Spleen (tissue), 11 donors: ENCODE results near the gene POLA1. TPM values are rescaled to one million over a fixed set of nuclear protein-coding genes. Genes with fewer than 3 reads are reported as not detected.

Source experiments
- DNase-seq: peaks from one replicate; pipeline ENCODE4 v3.0.0-alpha.2; 2020
- H3K27ac ChIP-seq, 8 donors: fragments of 200-600 bp; sonication (generic) in 7 of 8; 1 replicate in 4 of 8; 2 replicates in 4 of 8; pipeline versions ENCODE4 v1.5.0 to v1.8.0; 2016 to 2021; ENCODE audit warnings: inconsistent platforms in 4 of 8, mild to moderate bottlenecking in 4 of 8, moderate library complexity in 1 of 8
- H3K27me3 ChIP-seq, 7 donors: fragments of 200-600 bp; sonication (generic) in 6 of 7; replicated peaks in 1 of 7; 1 replicate in 4 of 7; 2 replicates in 3 of 7; pipeline versions ENCODE4 v1.5.0 to v1.8.0; 2016 to 2021; ENCODE audit warnings: inconsistent platforms in 3 of 7, mild to moderate bottlenecking in 1 of 7
- H3K36me3 ChIP-seq, 6 donors: fragments of 200-600 bp; sonication (generic) in 5 of 6; 1 replicate in 4 of 6; 2 replicates in 2 of 6; pipeline versions ENCODE4 v1.5.0 to v1.8.0; 2016 to 2021; ENCODE audit warnings: inconsistent platforms in 2 of 6
- H3K4me1 ChIP-seq, 6 donors: fragments of 200-600 bp; sonication (generic) in 5 of 6; 1 replicate in 3 of 6; 2 replicates in 3 of 6; pipeline versions ENCODE4 v1.5.0 to v1.8.0; 2016 to 2021; ENCODE audit warnings: inconsistent platforms in 3 of 6
- H3K4me3 ChIP-seq, 8 donors: fragments of 200-600 bp; sonication (generic) in 7 of 8; 1 replicate in 4 of 8; 2 replicates in 4 of 8; pipeline versions ENCODE4 v1.5.0 to v1.8.0; 2016 to 2021; ENCODE audit warnings: inconsistent platforms in 4 of 8, mild to moderate bottlenecking in 4 of 8, moderate library complexity in 2 of 8
- H3K9me3 ChIP-seq, 8 donors: fragments of 200-600 bp; sonication (generic) in 7 of 8; 1 replicate in 4 of 8; 2 replicates in 4 of 8; pipeline versions ENCODE4 v1.5.0 to v1.8.0; 2016 to 2021; ENCODE audit warnings: inconsistent platforms in 4 of 8
- POLR2A ChIP-seq, 3 donors: fragments of 450-650 bp; IDR thresholded peaks; one replicate each; pipeline ENCODE4 v1.5.1; 2017; ENCODE audit warnings: antibody characterized with exemption in 3 of 3, mild to moderate bottlenecking in 1 of 3
- POLR2AphosphoS5 ChIP-seq, 3 donors: sonication (generic); formaldehyde crosslinking; IDR thresholded peaks; one replicate each; pipeline ENCODE4 v1.5.1; 2017; ENCODE audit warnings: antibody characterized with exemption in 3 of 3
- WGBS, 5 donors: extraction: QIAGEN DNeasy Blood & Tissue Kit in 3 of 5; methylation state at CpG; one replicate each; pipeline versions ENCODE4 v1.1.5 to v1.1.7; 2013 to 2018; 5-methylcytosine and 5-hydroxymethylcytosine counted together
- intact Hi-C: fragments of 100-400 bp; cut with DNase I; formaldehyde crosslinking; loops from one replicate; pipeline ENCODE4 v1.15.0; 2023; ENCODE audit warnings: low total_unique reads
- polyA plus RNA-seq, 3 donors: library from polyadenylated mRNA; stranded (reverse); fragments of 200-250 nt; gene quantifications; one replicate each; pipeline ENCODE4 v1.2.1, GENCODE V29; 2013
- total RNA-seq, 7 donors: library from RNA; depleted of rRNA in 3 of 7; stranded (reverse); fragments of >200 nt in 3 of 7; fragmentation: NEBNext Ultra II Directional in 4 of 7; extraction: Animal tissue kit (Norgen Biotek cat#: 25700) in 4 of 7; gene quantifications; one replicate each; pipeline versions ENCODE4 v1.1.0 to v1.2.1, GENCODE V29; 2016 to 2021
- TF ChIP-seq, protein P1 (sequence below), 11 experiments: fragments of 200-600 bp in 7 of 11; fragments of 450-650 bp in 4 of 11; sonication (generic) in 4 of 11; IDR thresholded peaks in 8 of 11; conservative IDR thresholded peaks in 3 of 11; 1 replicate in 7 of 11; 2 replicates in 4 of 11; pipeline versions ENCODE4 v1.4.0 to v1.8.0; 2016 to 2021; ENCODE audit warnings: antibody characterized with exemption in 11 of 11, inconsistent platforms in 4 of 11, mild to moderate bottlenecking in 1 of 11
- donor health status: healthy with polysubstance abuse.
- donor health status: DM: no; HTN: no; CAD: no; lungs with moderate emphysema.
- donor health status: DM: no; HTN: no; CAD: no.
- donor health status: Bipolar disorder and iron deficiency.
- donor health status: healthy.
- donor health status: DM: no; HTN: no; CAD: no.
- donor health status: DM: yes; HTN: yes; CAD: no.

Gene POLA1
- total and polyA plus RNA-seq, 10 donors = 2.1 to 15.4 (median 10.6) TPM

DNA sequence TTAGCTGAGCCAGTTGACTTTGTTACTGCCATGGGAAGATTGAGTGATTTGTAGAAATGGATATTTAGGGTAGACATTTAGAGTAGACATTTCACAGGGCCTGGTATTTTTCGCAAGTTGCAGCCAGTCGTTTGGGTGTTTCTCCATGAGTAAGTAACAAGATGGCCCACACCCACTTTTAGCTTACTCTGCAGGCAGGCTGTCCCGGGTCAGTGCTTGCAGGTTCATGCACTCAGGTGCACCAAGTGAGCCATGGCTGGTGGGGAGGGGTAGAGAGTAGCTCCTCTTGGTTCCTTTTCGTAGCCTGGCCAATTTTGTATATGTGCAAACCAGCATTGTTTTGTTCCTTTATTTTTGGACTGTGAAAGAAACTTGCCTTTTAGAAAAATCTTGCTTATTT is 145.6 kb downstream of the POLA1 start:
- TF ChIP-seq POLR2A (IDR thresholded peaks at IDR 0.05) (no peak), POLR2AphosphoS5 (IDR thresholded peaks at IDR 0.05) (no peak)
- TF ChIP-seq, protein P1, sequence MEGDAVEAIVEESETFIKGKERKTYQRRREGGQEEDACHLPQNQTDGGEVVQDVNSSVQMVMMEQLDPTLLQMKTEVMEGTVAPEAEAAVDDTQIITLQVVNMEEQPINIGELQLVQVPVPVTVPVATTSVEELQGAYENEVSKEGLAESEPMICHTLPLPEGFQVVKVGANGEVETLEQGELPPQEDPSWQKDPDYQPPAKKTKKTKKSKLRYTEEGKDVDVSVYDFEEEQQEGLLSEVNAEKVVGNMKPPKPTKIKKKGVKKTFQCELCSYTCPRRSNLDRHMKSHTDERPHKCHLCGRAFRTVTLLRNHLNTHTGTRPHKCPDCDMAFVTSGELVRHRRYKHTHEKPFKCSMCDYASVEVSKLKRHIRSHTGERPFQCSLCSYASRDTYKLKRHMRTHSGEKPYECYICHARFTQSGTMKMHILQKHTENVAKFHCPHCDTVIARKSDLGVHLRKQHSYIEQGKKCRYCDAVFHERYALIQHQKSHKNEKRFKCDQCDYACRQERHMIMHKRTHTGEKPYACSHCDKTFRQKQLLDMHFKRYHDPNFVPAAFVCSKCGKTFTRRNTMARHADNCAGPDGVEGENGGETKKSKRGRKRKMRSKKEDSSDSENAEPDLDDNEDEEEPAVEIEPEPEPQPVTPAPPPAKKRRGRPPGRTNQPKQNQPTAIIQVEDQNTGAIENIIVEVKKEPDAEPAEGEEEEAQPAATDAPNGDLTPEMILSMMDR (IDR thresholded peaks at IDR 0.05 in 8 of 11, conservative IDR thresholded peaks at IDR 0.05 in 3 of 11) = no peak
- no peaks in the 10 kb centered on the region for H3K27me3 ChIP-seq
- DNase-seq = no peak
- no peak overlapping the region for H3K27ac ChIP-seq
- no peaks in the 10 kb centered on the region for H3K36me3 ChIP-seq
- H3K4me1 ChIP-seq = no peaks in the 10 kb centered on the region
- intact Hi-C loops = no loop called here
- WGBS, 5 donors = 65 to 85% (median 79%) methylated on average over 4 of the region's 4 CpGs
- H3K9me3 ChIP-seq = no peaks in the 10 kb centered on the region
- H3K4me3 ChIP-seq = no peak overlapping the region

DNA sequence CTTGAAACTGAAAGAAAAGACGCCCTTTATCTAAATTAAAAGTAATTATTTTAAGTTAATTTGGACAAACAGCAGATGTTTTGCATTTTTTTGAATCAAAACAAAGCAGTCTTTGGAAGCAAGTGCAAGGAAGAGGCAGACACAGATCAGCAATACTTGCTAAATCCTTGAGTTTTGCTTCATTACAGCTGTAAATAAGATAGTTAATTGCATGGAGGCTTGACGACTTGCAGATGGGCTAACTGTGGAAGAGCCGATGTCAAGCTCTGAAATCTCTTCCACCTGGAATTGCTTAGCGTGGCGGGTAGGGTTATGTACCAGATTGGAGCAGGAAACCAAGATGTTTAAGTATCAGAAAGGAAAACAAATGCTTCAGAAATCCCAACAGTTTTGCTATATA is 148.8 kb downstream of the POLA1 start:
- no peaks in the 10 kb centered on the region for H3K4me1 ChIP-seq
- H3K4me3 ChIP-seq = no peak overlapping the region
- H3K27me3 ChIP-seq = no peaks in the 10 kb centered on the region
- no peaks in the 10 kb centered on the region for H3K36me3 ChIP-seq
- 47 to 85% (median 76%) methylated on average over 5 of the region's 5 CpGs for WGBS, 5 donors
- no peak for DNase-seq
- H3K9me3 ChIP-seq = no peaks in the 10 kb centered on the region
- intact Hi-C loops = loop anchor here (10.0 kb wide), 1 partner anchor 302 kb away; no protein-coding TSS in a partner anchor
- H3K27ac ChIP-seq = no peak overlapping the region
- TF ChIP-seq POLR2A (IDR thresholded peaks at IDR 0.05) (no peak), POLR2AphosphoS5 (IDR thresholded peaks at IDR 0.05) (no peak)
- TF ChIP-seq, protein P1 (IDR thresholded peaks at IDR 0.05 in 8 of 11, conservative IDR thresholded peaks at IDR 0.05 in 3 of 11) = no peak

DNA sequence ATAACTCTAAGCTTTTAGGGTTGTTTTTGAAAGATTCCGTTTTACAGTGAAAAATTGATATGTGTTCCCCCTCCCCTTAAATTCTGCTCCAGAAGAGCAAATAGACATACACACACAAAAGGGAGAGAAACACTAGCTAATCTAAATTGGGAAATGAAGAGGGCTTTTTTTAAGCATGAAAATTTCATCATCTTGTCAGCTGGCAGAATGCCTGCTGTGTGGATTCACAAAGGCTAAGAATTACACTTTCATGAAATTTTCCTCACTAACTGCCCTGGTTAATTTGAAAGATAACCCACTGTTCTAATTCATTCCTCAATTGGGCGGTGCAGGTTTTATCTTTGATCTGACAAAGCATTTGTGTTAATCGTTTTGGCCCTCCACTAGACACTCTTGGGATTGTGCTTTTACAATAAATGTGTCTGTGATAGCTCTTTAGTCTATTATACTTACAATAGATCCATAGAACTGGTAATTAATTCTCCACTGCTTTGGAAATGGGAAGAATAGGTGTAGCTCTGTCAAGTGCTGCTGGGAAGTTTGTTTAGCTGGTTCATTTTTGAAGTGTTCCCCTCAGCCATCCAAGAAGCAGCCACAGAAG is 152.9 kb downstream of the POLA1 start:
- H3K27ac ChIP-seq = no peak overlapping the region
- DNase-seq = no peak
- H3K27me3 ChIP-seq = no peaks in the 10 kb centered on the region
- intact Hi-C loops = loop anchor here (10.0 kb wide), 1 partner anchor 298 kb away; no protein-coding TSS in a partner anchor
- no peak overlapping the region for H3K4me3 ChIP-seq
- peaks cover 0 to 6% (median 0%) of the 10 kb centered on the region in 6 donors for H3K36me3 ChIP-seq
- H3K9me3 ChIP-seq = no peaks in the 10 kb centered on the region
- WGBS, 5 donors = 43 to 91% (median 88%) methylated on average over 3 of the region's 3 CpGs
- TF ChIP-seq POLR2AphosphoS5 (IDR thresholded peaks at IDR 0.05) (no peak), POLR2A (IDR thresholded peaks at IDR 0.05) (no peak)
- TF ChIP-seq, protein P1 (IDR thresholded peaks at IDR 0.05 in 8 of 11, conservative IDR thresholded peaks at IDR 0.05 in 3 of 11) = no peak
- H3K4me1 ChIP-seq = no peaks in the 10 kb centered on the region

DNA sequence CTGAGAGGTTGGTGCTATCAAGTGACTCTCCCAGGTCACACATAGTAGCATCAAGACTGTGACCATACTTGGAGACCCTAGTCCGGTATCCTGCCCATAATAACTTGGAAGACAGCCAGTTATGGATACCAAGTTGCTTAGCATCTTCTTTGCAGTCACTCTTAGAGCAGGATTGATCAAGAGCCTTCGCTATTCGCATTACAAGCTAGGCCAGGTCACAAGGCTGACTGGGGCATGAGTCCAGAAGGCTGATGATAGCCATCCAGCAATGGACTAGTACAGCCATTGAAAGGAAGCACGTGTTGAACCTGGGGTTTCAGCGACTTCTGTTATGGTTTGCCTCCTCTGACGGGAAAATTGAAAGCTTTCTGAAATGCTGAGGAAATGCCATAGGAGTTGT is 157.6 kb downstream of the POLA1 start:
- TF ChIP-seq, protein P1 (IDR thresholded peaks at IDR 0.05 in 8 of 11, conservative IDR thresholded peaks at IDR 0.05 in 3 of 11) = no peak
- no peak for TF ChIP-seq POLR2A (IDR thresholded peaks at IDR 0.05)
- no peak for TF ChIP-seq POLR2AphosphoS5 (IDR thresholded peaks at IDR 0.05)
- intact Hi-C loops = no loop called here
- H3K27me3 ChIP-seq = no peaks in the 10 kb centered on the region
- peaks cover 0 to 23% (median 0%) of the 10 kb centered on the region in 6 donors for H3K36me3 ChIP-seq
- H3K27ac ChIP-seq = no peak overlapping the region
- no peak for DNase-seq
- H3K4me3 ChIP-seq = no peak overlapping the region
- no peaks in the 10 kb centered on the region for H3K9me3 ChIP-seq
- H3K4me1 ChIP-seq = no peaks in the 10 kb centered on the region
- WGBS, 5 donors = 86 to 98% (median 96%) methylated on average over 5 to 6 of the region's 6 CpGs
